ENCODE data around the gene SPON1.
A peak's percentile ranks its signal among the peaks of the same experiment; 100 is the strongest.
"Not testable (repeated sequence)": the region's sequence is repeated elsewhere in the genome, so short reads cannot be mapped to it uniquely, and the experiment has no call there.

SPON1 gene

DNA sequence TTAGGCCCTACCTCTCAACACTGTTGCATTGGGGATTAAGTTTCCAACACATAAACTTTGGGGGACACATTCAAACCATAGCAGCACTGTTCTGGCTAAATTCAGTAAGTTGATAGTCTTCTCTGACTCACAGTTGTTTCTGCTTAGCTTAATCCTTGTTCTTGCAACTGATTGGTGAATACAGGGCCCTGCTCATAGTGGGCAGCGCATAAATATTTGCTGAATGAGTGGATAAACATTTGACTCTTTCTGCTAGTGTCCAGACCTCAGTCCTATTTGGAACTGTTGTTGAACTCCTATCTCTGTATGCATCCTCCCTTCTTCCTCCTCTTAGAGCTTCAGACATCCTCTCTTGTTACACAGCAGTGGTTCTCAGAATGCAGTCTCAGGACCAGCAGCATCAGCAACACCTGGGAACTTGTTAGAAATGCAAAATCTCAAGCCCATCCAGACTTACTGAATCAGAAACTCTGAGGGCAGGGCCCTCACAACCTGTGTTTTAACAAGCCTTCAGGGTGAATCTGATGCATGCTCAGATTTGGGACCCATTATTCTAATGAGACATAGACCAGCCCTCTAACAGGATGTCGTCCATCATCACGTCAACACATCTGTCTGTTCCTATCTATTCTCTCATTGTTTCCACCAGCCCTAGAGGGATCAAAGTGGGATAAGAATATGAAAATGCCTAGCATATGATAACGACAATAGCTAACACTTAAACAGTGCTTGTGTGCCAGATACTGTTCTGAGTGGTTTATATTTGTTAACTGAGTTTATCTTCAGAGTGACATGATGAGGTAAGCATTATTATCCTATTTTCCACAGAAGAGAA lies 22.3 kb downstream of the SPON1 start:
- DNase-seq: no peak

DNA sequence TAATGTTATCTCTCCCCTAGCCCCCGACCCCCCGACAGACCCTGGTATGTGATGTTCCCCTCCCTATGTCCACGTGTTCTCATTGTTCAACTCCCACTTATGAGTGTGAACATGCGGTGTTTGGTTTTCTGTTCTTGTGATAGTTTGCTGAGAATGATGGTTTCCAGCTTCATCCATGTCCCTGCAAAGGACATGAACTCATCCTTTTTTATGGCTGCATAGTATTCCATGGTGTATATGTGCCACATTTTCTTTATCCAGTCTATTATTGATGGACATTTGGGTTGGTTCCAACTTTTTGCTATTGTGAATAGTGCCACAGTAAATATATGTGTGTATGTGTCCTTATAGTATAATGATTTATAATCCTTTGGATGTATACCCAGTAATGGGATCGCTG lies 24.2 kb downstream of the SPON1 start:
- DNase-seq: not testable (repeated sequence)

DNA sequence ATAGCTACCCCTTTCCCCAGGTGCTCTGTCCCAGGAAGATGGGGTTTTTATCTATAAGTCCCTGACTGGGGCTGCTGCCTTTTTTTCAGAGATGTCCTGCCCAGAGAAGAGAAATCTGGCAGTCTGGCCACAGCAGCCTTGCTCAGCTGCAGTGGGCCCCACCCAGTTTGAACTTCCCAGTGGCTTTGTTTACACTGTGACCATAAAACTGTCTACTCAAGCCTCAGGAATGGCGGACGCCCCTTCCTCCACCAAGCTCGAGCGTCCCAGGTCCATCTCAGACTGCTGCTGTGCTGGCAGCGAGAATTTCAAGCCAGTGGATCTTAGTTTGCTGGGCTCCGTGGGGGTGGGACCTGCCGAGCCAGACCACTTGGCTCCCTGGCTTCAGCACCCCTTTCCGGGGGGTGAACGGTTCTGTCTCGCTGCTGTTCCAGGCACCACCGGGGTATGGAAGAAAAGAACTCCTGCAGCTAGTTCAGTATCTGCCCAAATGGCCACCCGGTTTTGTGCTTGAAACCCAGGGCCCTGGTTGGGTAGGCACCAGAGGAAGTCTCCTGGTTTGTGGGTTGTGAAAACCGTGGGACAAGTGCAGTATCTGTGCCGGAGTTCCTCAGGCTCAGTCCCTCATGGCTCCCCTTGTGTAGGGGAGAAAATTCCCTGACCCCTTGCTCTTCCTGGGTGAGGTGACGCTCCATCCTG lies 29.8 kb downstream of the SPON1 start:
- not testable (repeated sequence) for DNase-seq

DNA sequence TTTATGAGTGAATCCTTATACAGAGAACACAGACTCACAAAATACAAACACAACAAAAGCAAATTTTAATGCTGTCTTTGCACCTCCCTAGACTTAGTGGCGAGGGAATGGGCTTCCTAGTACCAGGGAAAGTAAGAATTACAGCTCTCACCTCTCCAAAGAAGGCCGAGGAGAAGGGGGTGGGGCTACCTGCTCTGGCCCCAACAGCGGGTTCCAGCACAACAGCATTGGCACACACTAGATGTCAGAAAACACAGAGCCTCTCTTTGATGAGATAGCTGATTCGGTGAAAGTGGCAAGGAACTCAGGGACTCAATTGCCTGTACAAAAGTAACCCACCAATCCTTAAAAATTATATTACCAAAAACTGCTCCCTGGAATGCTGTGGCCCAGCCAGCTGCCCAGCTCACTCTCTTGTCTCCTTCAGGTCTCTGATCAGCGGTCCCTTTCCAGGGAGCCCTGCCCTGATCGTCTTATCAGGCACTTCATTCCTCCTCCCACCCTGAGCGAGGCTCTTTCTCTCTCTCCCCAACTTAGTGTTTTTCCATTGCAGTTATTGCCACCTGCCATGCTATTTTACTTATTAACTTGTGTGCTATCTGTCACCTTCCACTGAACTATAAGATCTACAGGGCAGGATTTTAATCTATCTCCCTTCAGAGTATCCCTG lies 30.7 kb downstream of the SPON1 start:
- DNase-seq: no peak

DNA sequence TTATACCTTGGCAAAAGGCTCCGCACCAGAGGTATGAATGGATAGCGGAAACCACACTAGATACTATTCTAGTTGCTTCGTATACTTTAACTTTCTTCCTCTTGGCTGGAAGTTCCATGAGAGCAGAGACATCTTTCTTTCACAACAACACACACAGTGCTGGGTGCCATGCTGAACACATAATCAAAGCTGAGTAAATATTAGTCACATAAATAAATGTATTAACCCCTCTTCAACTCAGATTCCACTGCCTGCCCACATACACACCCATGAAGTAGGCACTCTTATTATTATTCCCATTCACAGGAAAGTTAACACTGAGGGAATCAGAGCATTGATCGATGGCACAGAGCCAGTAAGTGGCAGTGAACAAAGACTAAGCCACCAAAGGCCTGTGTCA lies 35.4 kb downstream of the SPON1 start:
- no peak for DNase-seq

DNA sequence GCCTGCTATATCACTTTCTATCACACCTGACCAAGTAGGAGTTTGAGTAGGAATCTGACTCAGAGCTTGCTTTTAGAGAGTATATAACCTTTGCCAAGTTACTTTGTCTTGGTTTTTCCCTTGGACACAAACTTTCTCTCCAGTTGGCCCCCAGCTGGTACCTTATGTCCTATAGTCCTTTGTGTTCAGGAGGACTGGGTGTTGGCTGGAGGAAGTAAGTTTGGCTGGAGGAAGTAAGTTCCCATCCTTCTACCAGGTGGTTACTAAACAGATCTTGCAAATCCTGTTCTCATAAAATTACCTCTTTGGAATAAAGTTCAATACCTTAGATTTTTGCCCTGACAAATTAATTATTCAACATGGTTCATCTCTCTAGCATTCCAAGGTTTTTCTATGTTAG lies 37.2 kb downstream of the SPON1 start:
- DNase-seq: no peak

DNA sequence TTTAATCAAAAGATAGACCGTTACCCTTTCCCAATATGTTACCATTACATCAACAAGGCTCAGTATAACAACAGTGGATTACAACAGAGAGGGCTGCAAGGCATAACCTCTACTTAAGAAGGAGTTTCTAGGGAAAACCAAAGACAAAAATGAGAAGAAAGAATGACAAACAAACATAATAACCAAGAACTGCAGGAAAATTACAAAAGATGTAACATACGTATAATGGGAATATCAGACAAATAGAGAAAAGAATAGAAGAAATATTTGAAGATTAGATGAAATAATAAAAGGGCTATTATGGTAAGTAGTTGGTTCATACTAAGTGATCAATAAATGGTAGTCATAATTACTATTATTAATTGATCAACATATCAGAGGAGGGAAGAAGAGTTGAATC lies 39.1 kb downstream of the SPON1 start:
- DNase-seq: no peak

DNA sequence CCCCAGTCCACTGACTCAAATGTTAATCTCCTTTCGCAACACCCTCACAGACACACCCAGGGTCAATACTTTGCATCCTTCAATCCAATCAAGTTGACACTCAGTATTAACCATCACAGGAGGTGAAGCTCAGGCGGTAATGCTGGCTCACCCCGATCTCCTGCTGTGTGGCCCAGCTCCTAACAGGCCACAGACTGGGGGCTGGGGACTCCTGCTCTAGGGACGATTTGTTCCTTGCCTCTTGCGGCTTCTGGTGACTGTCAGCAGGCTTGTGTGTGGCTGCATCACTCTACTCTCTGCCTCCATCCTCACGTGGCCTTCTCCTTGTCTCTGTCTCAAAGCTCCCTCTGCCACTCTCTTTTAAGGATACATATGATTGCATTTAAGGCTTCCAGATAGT lies 45.0 kb downstream of the SPON1 start:
- no peak for DNase-seq

DNA sequence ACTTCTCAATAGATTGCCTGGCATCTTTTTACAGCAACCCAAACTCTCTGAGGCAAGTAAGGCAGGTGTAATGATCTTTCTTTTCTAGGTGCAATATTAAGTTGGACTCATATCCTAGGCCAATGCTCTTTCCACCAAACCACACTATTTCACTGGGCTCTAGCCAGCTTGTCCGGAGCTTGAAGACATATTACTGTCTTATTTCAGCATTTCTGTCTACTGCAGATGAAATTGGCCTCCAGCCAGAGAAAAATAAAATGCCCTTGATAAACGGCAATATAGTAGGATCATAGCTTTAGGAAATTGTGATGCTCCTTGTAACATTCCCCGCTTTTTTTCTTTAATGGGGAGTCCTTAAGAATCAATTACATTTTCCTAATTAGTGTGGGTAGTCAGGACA lies 48.1 kb downstream of the SPON1 start:
- DNase-seq: no peak

DNA sequence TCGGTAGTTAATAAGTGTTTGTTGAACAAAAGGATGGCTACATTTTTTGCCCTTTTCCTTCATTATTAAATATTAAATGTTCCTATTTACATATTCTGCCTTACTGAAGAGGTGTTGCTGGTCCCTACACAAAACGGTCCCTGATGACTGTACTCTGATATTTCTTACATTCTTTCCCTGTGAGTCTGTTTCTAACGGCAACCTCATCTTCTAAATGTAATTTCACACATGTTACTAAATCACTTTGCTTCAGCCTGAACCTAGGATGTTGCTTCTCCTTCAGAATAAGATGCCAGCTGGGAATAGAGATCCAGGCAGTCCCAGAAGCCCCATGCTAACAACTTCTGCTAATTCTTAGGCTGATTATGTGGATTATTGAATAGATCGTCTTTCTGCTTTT lies 50.3 kb downstream of the SPON1 start:
- no peak for DNase-seq

DNA sequence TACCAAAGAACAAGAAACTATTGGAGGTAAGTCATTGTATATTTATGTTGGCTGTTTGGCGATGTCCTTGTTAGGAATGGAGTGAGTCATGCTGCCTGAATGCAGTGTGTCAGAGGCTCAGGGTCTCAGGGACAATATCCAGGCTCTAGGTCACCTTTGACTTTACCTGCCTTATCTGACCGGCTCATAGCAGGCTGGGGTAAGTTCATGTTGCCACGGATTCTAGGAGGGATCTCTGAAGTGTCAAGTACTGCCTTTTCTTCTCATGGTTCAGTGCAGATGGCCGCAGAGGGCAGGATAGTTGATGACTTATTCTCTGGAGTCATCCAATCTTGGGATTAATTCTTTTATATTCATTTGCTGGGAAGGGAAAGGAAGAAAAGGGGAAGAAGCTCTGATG lies 53.2 kb downstream of the SPON1 start:
- DNase-seq: peak; percentile 17 to 42

DNA sequence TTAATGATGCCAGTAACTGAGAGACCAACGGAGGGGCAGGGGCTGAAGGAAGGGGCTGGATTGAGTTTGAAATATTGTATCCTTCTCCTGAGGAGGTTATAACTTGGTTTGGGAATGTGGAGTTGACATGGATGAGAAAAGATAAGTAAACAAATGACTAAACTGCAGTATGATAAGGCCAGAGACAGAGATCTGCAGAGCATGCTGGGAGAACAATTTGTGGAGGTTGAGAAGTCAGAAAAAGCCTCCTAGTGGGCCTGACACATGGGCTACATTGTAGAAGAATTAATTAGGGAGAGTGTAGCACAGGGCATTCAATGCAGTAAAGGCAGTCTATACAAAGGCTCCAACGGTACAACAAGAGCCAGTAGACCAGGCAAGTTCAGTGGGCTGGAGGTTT lies 55.9 kb downstream of the SPON1 start:
- no peak for DNase-seq

DNA sequence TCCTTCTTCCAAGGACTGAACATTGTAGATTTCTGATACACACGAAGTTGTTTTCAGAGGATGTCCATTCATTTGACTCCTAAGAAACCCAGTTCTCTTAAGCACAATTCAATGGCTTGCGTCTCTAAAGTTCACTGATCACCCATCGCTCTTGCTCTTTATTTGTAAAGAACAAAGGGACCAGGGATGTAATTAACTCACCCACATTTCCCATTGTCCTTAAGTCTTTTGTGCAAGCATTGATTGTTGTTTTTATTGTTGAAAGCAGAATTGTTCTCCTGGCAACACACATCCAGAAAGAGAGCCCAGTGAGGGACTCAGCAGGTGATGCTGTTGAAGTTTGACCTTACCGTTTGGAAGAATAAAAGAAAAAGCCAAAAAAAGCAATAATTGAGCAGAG lies 59.2 kb downstream of the SPON1 start:
- no peak for DNase-seq

DNA sequence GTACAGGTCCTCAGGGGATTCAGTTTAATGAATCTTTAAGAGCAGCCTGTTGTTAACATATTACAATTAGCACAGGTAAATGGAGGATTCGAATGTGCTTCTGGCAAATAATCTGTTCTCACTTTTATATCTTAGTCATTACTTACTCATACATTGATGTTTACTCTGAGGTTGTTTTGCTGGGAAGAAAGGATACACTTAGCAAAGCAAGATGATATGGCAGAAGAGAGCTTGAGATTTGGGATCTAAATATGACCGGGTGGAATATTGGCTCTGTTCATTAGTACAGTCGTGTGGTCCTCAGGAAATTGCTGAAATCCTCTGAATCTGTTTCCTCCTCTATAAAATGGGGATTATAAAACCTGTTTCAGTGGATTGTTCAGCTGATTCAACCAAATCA lies 59.7 kb downstream of the SPON1 start:
- DNase-seq: no peak

DNA sequence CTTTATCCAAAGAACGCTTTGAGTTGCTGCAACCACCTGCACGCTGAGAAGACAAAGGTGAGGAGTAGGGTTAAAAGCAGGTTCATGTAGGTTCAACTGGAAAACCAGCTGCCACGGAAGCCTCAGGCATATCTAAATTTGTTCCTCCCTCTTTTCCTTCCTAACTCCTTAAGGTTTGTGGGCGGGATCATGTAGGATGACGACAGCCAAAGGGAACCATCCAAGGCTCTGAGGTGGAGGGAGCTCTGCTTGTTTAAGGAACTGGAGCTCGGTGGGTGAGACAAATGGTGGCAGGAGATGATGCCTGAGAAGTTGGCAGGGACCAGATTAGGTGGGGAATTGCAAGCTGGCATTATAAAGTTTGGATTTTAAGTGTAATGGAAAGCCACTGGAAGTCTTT lies 60.3 kb downstream of the SPON1 start:
- no peak for DNase-seq

DNA sequence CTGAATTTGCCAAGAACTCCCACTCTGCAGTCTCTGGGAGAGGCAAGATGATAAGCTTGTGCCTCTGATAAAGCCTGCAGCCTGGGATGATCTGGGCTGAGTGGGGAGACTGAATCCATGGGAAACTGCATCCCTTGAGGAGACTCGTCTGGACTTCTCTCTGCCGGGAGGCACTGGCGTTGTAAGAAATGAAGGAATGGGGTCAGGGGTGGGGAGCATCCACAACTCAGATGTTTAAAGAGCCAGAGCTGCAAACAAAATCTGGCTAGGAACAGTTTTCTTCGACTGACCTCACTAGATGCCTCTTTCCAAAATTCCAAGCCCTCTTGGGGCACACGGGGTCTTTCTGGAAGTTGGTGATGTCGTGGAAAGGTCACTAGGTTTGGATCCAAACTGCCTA lies 64.4 kb downstream of the SPON1 start:
- DNase-seq: no peak

DNA sequence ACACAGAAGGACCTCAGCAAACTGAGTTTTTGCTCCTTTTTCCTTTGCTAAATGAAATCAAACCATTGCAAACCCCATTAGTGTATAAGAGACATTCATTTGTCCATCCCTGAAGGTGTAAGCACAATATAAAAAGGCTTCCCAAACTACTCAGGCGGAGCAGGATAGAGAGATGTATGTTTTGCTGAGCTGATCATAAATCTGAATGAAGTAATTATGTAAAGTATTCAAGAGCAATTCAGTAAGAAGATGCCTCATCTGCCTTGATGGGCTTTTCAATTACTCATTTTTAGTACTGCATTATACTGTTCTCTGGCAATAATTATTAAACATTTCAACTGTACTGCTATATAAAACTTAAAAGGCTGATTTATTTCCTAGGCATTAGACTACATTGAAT lies 65.0 kb downstream of the SPON1 start:
- DNase-seq: no peak

DNA sequence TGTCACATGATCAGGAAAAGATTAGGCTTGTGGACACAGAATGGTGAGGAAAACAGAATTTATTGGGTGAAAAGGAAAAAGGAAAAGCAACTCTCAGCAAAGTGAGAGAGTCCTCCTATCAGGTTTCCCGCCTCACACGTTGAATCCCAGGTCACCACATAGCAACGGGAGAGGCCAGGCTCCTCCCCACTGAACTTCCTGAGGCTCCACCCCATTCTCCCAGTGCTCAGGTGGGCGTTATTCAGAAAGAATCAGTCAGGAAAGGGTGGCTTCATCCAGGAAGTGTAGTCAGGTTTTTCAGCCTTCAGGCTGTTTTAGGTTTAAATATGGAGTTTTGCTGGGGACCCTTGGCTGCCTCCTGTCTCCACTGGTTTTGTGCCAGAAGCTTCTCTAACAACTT lies 66.9 kb downstream of the SPON1 start:
- no peak for DNase-seq

DNA sequence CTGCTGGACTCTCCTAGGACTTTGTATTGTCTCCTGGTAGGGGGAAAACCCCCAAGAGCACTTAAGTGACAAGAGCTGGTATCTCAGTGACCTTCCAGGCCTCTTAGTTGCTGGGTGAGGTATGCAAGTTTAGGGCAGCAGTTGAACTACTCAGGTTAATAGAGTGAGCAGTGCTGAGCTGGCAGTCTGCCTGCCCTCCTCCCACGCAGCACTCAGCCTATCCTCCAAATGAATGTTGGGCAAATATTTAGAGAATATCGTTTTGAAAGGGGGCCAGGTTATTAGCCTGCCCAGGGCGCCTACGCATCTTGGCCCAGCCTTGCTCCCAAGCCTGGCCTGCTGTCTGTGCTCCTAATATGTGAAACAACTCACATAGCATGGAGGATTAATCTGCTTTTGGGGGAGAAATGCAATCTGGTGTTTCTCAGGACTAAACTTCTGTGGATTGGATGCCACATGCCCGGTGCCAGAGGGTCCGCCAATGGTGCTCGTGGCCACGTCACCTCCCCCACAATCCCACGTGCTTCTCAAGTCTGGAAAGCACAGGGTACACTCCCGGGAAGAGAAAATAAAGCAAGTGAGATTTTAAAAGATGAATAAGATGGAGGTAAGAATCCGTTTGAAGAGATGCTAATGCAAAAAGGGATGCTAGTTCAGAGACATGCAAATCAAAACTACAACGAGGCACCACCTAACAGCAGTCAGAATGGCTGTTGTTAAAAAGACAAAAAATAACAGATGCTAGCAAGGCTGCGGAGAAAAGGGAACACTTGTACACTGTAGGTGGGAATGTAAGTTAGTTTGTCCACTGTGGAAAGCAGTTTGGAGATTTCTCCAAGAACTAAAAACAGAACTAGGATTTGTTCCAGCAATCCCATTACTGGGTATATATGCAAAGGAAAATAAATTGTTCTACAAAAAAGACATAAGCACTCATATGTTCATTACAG lies 67.7 kb downstream of the SPON1 start:
- DNase-seq: no peak

DNA sequence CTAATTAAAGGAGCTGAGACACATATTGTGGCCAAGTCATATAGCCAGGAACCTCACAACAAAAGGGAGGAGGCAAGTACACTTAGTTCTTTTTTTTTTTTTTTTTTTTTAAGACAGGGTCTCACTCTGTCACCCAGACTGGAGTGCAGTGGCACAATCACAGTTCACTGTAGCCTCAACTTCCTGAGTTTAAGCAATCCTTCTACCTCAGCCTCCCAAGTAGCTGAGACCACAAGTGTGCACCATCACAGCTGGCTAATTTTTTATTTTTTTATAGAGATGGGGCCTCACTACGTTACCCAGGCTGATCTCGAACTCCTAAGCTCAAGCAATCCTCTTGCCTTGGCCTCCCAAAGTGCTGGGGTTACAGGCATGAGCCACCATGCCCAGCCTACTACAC lies 73.0 kb downstream of the SPON1 start:
- not testable (repeated sequence) for DNase-seq

DNA sequence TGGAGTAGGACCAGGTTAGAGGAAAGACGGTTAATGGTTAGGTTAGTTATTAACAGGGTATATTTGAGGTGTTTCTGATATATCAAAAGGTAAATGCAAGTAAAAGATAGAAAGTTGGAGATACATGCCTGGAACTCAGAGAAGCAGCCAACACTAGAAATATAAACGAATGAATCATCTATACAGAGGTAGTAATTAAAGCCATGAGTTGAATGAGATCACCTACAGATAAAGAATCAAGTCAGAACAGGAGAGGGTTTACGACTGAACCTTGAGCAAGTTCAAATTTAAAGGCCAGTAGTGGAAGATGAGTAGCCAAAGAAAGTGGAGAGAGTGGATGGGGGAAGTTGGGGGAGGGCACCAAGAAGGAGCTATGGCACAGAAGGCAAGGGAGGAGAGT lies 73.9 kb downstream of the SPON1 start:
- no peak for DNase-seq

DNA sequence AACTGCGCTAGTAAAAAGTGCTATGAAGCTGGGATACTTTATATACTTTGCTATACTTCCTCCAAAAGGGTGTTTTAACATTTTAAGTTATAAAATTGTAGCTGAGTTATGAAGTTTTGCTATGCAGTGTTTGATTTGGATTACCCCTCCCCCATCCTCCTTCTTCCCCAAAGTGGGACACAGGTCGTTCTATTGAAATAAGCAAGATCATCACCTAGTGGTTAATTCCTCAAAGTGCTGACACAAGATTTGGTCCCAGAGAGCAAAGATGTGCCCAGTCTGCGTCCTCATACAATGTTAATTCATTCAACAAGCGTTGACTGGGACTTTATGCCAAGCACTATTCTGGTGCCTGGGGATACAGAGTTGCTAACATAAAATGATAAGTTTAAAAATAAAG lies 78.5 kb downstream of the SPON1 start:
- no peak for DNase-seq

DNA sequence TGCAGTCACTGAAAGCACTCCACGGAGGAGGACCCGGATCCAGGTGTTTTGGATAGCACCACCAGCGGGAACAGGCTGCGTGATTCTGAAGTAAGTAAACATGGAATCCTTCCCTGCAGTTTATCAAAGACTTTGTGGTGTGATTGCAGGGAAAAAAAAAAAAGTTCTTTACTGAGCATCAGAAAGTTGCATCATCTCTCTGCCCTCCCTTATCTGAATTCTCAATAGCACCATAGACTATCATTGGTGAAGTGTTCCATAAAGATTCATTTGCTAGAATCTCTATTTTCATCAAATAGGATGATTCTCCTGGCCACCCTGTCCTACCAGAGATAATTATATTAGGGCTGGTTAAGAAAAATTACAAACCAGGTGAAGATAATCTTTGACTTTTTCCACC lies 79.0 kb downstream of the SPON1 start:
- DNase-seq: no peak

Data from SW 1271 (cell line).